Loucy (cell line): ENCODE data around the gene SCN8A.

ENCODE experiments used
- EZH2phosphoT487 ChIP-seq: fragments of 200-600 bp; IDR thresholded peaks from 2 replicates; pipeline ENCODE4 v1.6.1; 2018; ENCODE audit warnings: antibody characterized with exemption, mild to moderate bottlenecking, moderate library complexity, borderline replicate concordance
- TF ChIP-seq, protein P1 (sequence below): fragments of 200-600 bp; sonication (generic); conservative IDR thresholded peaks from 2 replicates; pipeline ENCODE4 v1.5.1; 2014; ENCODE audit warnings: mild to moderate bottlenecking, antibody characterized with exemption, low read length

DNA sequence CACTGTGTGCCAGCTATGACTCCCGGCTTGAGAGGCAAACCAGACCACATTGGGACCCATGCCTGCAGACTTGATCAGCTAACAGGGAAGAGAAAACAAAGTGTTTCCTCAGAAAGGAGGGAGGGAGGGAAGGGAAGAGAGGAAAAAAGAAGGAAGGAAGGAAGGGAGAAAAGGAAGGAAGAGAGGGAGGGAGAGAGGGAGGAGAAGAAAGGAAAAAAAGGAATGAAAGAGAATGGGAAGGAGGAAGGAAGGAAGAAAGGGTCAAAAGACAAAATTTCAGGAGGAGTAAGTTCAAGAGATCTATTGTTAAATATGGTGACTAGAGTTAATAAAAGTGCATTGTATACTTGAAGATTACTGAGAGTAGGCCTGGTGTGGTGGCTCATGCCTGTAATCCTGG, 238.6 kb downstream of the SCN8A start:
- TF ChIP-seq, protein P1, sequence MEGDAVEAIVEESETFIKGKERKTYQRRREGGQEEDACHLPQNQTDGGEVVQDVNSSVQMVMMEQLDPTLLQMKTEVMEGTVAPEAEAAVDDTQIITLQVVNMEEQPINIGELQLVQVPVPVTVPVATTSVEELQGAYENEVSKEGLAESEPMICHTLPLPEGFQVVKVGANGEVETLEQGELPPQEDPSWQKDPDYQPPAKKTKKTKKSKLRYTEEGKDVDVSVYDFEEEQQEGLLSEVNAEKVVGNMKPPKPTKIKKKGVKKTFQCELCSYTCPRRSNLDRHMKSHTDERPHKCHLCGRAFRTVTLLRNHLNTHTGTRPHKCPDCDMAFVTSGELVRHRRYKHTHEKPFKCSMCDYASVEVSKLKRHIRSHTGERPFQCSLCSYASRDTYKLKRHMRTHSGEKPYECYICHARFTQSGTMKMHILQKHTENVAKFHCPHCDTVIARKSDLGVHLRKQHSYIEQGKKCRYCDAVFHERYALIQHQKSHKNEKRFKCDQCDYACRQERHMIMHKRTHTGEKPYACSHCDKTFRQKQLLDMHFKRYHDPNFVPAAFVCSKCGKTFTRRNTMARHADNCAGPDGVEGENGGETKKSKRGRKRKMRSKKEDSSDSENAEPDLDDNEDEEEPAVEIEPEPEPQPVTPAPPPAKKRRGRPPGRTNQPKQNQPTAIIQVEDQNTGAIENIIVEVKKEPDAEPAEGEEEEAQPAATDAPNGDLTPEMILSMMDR = no peak
- no peak for TF ChIP-seq EZH2phosphoT487
